Measurements from ENCODE around the gene MDN1. TPM values are rescaled to one million over a fixed set of nuclear protein-coding genes. Genes with fewer than 3 reads are reported as not detected.

Gene MDN1
- total and polyA plus RNA-seq, 2 of the 8 experiments (the other 6 are each of a cell fraction or from before 2014, with no cell fraction given) = 53.5 to 179 TPM

DNA sequence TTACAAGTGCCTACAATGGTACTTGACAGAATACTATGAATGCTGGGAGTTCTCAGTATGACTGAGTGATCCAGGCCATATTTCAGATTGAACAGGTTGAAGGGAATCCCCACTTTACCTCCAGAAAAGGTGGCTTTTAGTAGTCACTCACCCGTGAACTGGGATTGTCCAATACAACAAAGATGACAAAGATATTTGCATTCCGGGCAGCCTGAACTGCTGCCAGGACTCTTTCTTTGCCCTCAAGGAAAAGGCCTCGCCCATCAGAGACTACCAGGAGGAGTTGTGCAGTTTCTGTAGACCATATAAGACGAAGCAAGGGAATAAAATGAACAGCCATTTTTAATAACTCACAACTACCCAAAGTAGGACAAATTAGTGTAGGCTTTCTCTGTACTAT, 174.7 kb downstream of the MDN1 start:
- Histone ChIP-seq H3K9ac (replicated peaks in 1 of 4; ENCODE audit: extremely low read depth in 1 of 4, low read depth in 3 of 4, low read length in 3 of 4) (no peak overlapping the region), H4K20me1 (replicated peaks in 1 of 2; ENCODE audit: control insufficient read depth in 1 of 2, insufficient read depth in 2 of 2, low read length in 2 of 2) (peaks cover 2% of the 10 kb centered on the region in 2 experiments), H4K91ac (replicated peaks; ENCODE audit: insufficient read length, low read length) (no peak overlapping the region), H3K36me3 (ENCODE audit: control insufficient read depth in 2 of 4, insufficient read depth in 4 of 4, low read length in 3 of 4) (peaks cover 28 to 77% (median 73%) of the 10 kb centered on the region in 4 experiments), H4K8ac (ENCODE audit: extremely low read depth, insufficient read depth, low read length) (no peak overlapping the region), H4K5ac (ENCODE audit: insufficient read length, low read depth, low read length) (no peak overlapping the region), H2BK120ac (replicated peaks; ENCODE audit: low read depth, low read length) (no peak overlapping the region), H3K4me1 (replicated peaks in 1 of 4; ENCODE audit: control insufficient read depth in 3 of 4, insufficient read depth in 4 of 4, low read length in 3 of 4) (no peaks in the 10 kb centered on the region), H3K79me1 (ENCODE audit: low read depth, low read length) (no peaks in the 10 kb centered on the region), H3K23me2 (ENCODE audit: low read depth, low read length) (no peaks in the 10 kb centered on the region), H3K9me3 (ENCODE audit: insufficient read depth in 2 of 2, low read depth in 1 of 2, low read length in 1 of 2) (no peaks in the 10 kb centered on the region), H3K14ac (ENCODE audit: insufficient read length) (no peak overlapping the region), H2BK20ac (ENCODE audit: low read length) (no peak overlapping the region), H3K56ac (replicated peaks; ENCODE audit: insufficient read length, low read depth, low read length) (no peak overlapping the region), H2BK15ac (ENCODE audit: low read length) (no peak overlapping the region), H3K79me2 (ENCODE audit: control insufficient read depth in 1 of 2, insufficient read depth in 2 of 2, low read length in 2 of 2) (no peaks in the 10 kb centered on the region; a peak in 1 of 4 replicates), H3K4me3 (ENCODE audit: extremely low read depth in 1 of 4, insufficient read depth in 2 of 4, low read depth in 3 of 4, low read length in 4 of 4) (no peak overlapping the region), H3K4me2 (ENCODE audit: insufficient read depth in 1 of 2, low read depth in 2 of 2, low read length in 2 of 2) (no peak overlapping the region), H2BK12ac (ENCODE audit: low read depth, low read length) (no peak overlapping the region), H2AFZ (ENCODE audit: low read length) (no peak overlapping the region), H3K23ac (ENCODE audit: insufficient read length) (no peak overlapping the region), H3K18ac (ENCODE audit: extremely low read depth, low read length) (no peak overlapping the region), H2AK5ac (ENCODE audit: low read depth, low read length) (no peak overlapping the region), H3K27me3 (replicated peaks in 1 of 4; ENCODE audit: control insufficient read depth in 3 of 4, extremely low read depth in 1 of 4, insufficient read depth in 3 of 4, low read length in 3 of 4) (no peaks in the 10 kb centered on the region), H2BK5ac (ENCODE audit: low read depth, low read length) (no peak overlapping the region), H3K4ac (replicated peaks; ENCODE audit: insufficient read length, low read depth, low read length) (no peak overlapping the region), H3K27ac (ENCODE audit: low read depth, low read length) (no peak overlapping the region)
- FAIRE-seq = no peak
- POLR2A ChIA-PET (ENCODE audit: partially characterized antibody) = no interaction called here
- no peak for TF ChIP-seq BACH1 (IDR thresholded peaks at IDR 0.05; ENCODE audit: low read length)
- TF ChIP-seq NRF1 (IDR thresholded peaks at IDR 0.05; ENCODE audit: low read depth, low read length) = no peak
- TF ChIP-seq KDM1A (IDR thresholded peaks at IDR 0.05; ENCODE audit: borderline replicate concordance, low read length) = no peak
- TF ChIP-seq GABPA (IDR thresholded peaks at IDR 0.05; ENCODE audit: borderline replicate concordance, insufficient read depth, low read length) = no peak
- no peak for DNase-seq (ENCODE audit: low read depth in 1 of 2, low spot score in 2 of 2)
- 92% methylated on average over 4 of the region's 4 CpGs; no CpG with 5 or more reads in 1 of the 2 experiments for WGBS, 2 experiments (ENCODE audit: extremely low coverage in 1 of 2, insufficient coverage in 1 of 2, insufficient read length in 1 of 2, insufficient replicate concordance in 2 of 2, low coverage in 1 of 2, low lambda C conversion rate in 2 of 2, missing lambda C conversion rate in 1 of 2)
- CTCF ChIA-PET (ENCODE audit: partially characterized antibody) = interaction anchor here (0.5 to 0.8 kb wide), 2 partner anchors 21 to 32 kb away, joined by 3 read pairs; no protein-coding TSS in a partner anchor
